WTC11 (cell line): ENCODE results near the gene ZNF490. TPM values are rescaled to one million over a fixed set of nuclear protein-coding genes. Genes with fewer than 3 reads are reported as not detected.

Experiments
- ATAC-seq: fragments of 200-7000 bp; cut with Tn5 transposase; 2 replicates; pipeline ENCODE4 v1.10.0; 2021; ENCODE audit warnings: mild to moderate bottlenecking, moderate library complexity
- CTCF ChIA-PET: fragments of 300-600 bp; sonication (Branson Sonifier 250); formaldehyde crosslinking; loops from one replicate; lab custom pipeline; 2021; ENCODE audit warnings: antibody characterized with exemption; lab: Charles Lee
- POLR2A ChIA-PET: fragments of 350-600 bp; sonication (Branson Sonifier 250); formaldehyde crosslinking; loops from one replicate; lab custom pipeline; 2021; ENCODE audit warnings: antibody characterized with exemption; lab: Charles Lee
- DNase-seq: peaks from one replicate; pipeline ENCODE4 v3.0.0; 2021; ENCODE audit warnings: low spot score
- H3K27ac Mint-ChIP-seq: 2 replicates; pipeline ENCODE4 v1.8.0; 2021; ENCODE audit warnings: mixed read lengths
- H3K27me3 Mint-ChIP-seq: 2 replicates; pipeline ENCODE4 v1.8.0; 2021; ENCODE audit warnings: low read depth, mild to moderate bottlenecking, moderate library complexity, mixed read lengths
- H3K36me3 Mint-ChIP-seq: 2 replicates; pipeline ENCODE4 v1.8.0; 2021; ENCODE audit warnings: mixed read lengths
- H3K4me1 Mint-ChIP-seq: 2 replicates; pipeline ENCODE4 v1.8.0; 2022; ENCODE audit warnings: mixed read lengths
- H3K4me3 Mint-ChIP-seq: 2 replicates; pipeline ENCODE4 v1.8.0; 2021; ENCODE audit warnings: mild to moderate bottlenecking, moderate library complexity, mixed read lengths
- H3K9me3 Mint-ChIP-seq: 2 replicates; pipeline ENCODE4 v1.8.0; 2021; ENCODE audit warnings: mixed read lengths
- FOXK1 ChIP-seq: sonication (generic); formaldehyde crosslinking; IDR thresholded peaks from 2 replicates; pipeline ENCODE4 v1.8.0; 2022; ENCODE audit warnings: mild to moderate bottlenecking, moderate library complexity, missing genetic modification reagents
- HMGA2 ChIP-seq: fragments of 250-450 bp; sonication (Bioruptor Pico); IDR thresholded peaks from 2 replicates; pipeline ENCODE4 v1.4.0; 2021; ENCODE audit warnings: mild to moderate bottlenecking, moderate library complexity
- IRF2 ChIP-seq: sonication (generic); formaldehyde crosslinking; IDR thresholded peaks from 2 replicates; pipeline ENCODE4 v1.8.0; 2022; ENCODE audit warnings: low read depth, missing genetic modification reagents, borderline replicate concordance
- MXD4 ChIP-seq: fragments of 250-450 bp; sonication (Bioruptor Pico); IDR thresholded peaks from 2 replicates; pipeline ENCODE4 v1.8.0; 2021; ENCODE audit warnings: mild to moderate bottlenecking, moderate library complexity, borderline replicate concordance
- NFE2L1 ChIP-seq: sonication (generic); formaldehyde crosslinking; IDR thresholded peaks from 2 replicates; pipeline ENCODE4 v1.8.1; 2023; ENCODE audit warnings: missing genetic modification reagents
- PRDM15 ChIP-seq: sonication (generic); formaldehyde crosslinking; IDR thresholded peaks from 2 replicates; pipeline ENCODE4 v1.8.0; 2022; ENCODE audit warnings: missing genetic modification reagents
- TEAD1 ChIP-seq: sonication (generic); formaldehyde crosslinking; IDR thresholded peaks from 2 replicates; pipeline ENCODE4 v1.8.0; 2022; ENCODE audit warnings: mild to moderate bottlenecking, missing genetic modification reagents
- USF1 ChIP-seq: sonication (generic); formaldehyde crosslinking; IDR thresholded peaks from 2 replicates; pipeline ENCODE4 v1.8.0; 2022; ENCODE audit warnings: mild to moderate bottlenecking, missing genetic modification reagents
- ZNF138 ChIP-seq: sonication (generic); formaldehyde crosslinking; conservative IDR thresholded peaks from 2 replicates; pipeline ENCODE4 v1.8.1; 2022; ENCODE audit warnings: mild to moderate bottlenecking, moderate library complexity, missing genetic modification reagents
- total RNA-seq: library from RNA; stranded (reverse); gene quantifications from 3 replicates; pipeline ENCODE4 v1.2.3, GENCODE V29; 2021
- TF ChIP-seq, protein P1 (sequence below): sonication (generic); formaldehyde crosslinking; IDR thresholded peaks from 2 replicates; pipeline ENCODE4 v1.8.1; 2022; ENCODE audit warnings: mild to moderate bottlenecking, moderate library complexity, missing genetic modification reagents
- TF ChIP-seq, protein P2 (sequence below): sonication (generic); formaldehyde crosslinking; IDR thresholded peaks from 2 replicates; pipeline ENCODE4 v1.8.1; 2023; ENCODE audit warnings: mild to moderate bottlenecking, missing genetic modification reagents
- TF ChIP-seq, protein P3 (sequence below): fragments of 250-450 bp; sonication (Bioruptor Pico); IDR thresholded peaks from 2 replicates; pipeline ENCODE4 v1.9.0; 2021; ENCODE audit warnings: moderate library complexity, mild to moderate bottlenecking, inconsistent platforms, borderline replicate concordance

Gene ZNF490
- total RNA-seq, 1 experiment from 2014 or later, result 7.3 TPM

- TF ChIP-seq PRDM15 (CRISPR knock-in tag), result no peak
Observed at GRCh38 chr19:12628040-12629022, 17.7 kb upstream of the ZNF490 start (continued).

GRCh38 chr19:12626958-12627357, 16.3 kb upstream of the ZNF490 start:
- POLR2A ChIA-PET, result no interaction called here
- Mint-ChIP-seq H3K27me3 (no peaks in the 10 kb centered on the region; the same call in 1 of the 2 replicates), H3K36me3 (peaks cover 75% of the 10 kb centered on the region), H3K9me3 (peaks cover 31% of the 10 kb centered on the region), H3K4me1 (no peaks in the 10 kb centered on the region), H3K27ac (no peak overlapping the region), H3K4me3 (no peak overlapping the region)
- CTCF ChIA-PET, result no interaction called here
- no peak for ATAC-seq
- no peak for DNase-seq
- TF ChIP-seq, protein P1, sequence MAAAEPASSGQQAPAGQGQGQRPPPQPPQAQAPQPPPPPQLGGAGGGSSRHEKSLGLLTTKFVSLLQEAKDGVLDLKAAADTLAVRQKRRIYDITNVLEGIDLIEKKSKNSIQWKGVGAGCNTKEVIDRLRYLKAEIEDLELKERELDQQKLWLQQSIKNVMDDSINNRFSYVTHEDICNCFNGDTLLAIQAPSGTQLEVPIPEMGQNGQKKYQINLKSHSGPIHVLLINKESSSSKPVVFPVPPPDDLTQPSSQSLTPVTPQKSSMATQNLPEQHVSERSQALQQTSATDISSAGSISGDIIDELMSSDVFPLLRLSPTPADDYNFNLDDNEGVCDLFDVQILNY (CRISPR knock-in tag), result no peak
- no peak for TF ChIP-seq FOXK1
- TF ChIP-seq ZNF138 (CRISPR knock-in tag), result no peak

DNA sequence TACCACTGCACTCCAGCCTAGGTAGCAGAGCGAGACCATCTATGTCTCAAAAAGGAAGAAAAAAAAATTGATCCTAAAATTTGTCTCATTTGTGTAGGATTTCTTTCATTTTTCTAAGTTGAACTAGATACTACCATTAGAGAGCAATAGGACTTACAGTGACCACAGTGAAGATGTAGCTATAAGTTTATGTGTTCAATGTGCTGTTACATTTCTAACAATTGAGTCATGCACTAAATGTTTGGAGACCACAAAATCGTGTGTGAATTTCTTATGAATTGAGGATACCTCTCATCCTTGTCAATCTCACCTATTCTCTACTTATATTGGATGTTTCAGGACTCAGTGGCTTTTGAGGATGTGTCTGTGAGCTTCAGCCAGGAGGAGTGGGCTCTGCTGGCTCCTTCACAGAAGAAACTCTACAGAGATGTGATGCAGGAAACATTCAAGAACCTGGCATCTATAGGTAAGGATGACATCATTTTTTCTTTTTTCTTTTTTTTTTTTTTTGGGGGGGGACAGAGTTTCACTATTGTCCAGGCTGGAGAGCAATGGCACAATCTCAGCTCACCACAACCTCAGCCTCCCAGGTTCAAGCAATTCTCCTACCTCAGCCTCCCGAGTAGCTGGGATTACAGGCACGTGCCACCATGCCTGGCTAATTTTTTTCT, 12.9 kb upstream of the ZNF490 start:
- Mint-ChIP-seq H3K27ac (no peak overlapping the region), H3K4me1 (peaks cover 11% of the 10 kb centered on the region), H3K9me3 (peaks cover 16% of the 10 kb centered on the region), H3K36me3 (peaks cover 51% of the 10 kb centered on the region), H3K4me3 (no peak overlapping the region), H3K27me3 (no peaks in the 10 kb centered on the region; the same call in 1 of the 2 replicates)
- no peak for ATAC-seq
- DNase-seq, result no peak
- no peak for TF ChIP-seq TEAD1 (CRISPR knock-in tag)
- no peak for TF ChIP-seq NFE2L1
- TF ChIP-seq, protein P2, sequence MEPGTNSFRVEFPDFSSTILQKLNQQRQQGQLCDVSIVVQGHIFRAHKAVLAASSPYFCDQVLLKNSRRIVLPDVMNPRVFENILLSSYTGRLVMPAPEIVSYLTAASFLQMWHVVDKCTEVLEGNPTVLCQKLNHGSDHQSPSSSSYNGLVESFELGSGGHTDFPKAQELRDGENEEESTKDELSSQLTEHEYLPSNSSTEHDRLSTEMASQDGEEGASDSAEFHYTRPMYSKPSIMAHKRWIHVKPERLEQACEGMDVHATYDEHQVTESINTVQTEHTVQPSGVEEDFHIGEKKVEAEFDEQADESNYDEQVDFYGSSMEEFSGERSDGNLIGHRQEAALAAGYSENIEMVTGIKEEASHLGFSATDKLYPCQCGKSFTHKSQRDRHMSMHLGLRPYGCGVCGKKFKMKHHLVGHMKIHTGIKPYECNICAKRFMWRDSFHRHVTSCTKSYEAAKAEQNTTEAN, result no peak
- no peak for TF ChIP-seq HMGA2 (CRISPR knock-in tag)
- no peak for TF ChIP-seq USF1
- TF ChIP-seq MXD4, result no peak
- no peak for TF ChIP-seq IRF2 (CRISPR knock-in tag)
- no peak for TF ChIP-seq FOXK1
- TF ChIP-seq ZNF138 (CRISPR knock-in tag), result no peak
- TF ChIP-seq, protein P3, sequence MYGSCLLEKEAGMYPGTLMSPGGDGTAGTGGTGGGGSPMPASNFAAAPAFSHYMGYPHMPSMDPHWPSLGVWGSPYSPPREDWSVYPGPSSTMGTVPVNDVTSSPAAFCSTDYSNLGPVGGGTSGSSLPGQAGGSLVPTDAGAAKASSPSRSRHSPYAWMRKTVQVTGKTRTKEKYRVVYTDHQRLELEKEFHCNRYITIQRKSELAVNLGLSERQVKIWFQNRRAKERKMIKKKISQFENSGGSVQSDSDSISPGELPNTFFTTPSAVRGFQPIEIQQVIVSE (CRISPR knock-in tag), result no peak
- ChIA-PET CTCF (interaction anchor here (0.6 to 1.5 kb wide), 2 partner anchors 13 to 49 kb away, joined by 3 read pairs; partner anchors contain the start of genes ZNF490 and ZNF791), POLR2A (interaction anchor here (0.9 kb wide), 1 partner anchor 9 kb away, joined by 5 read pairs; no protein-coding TSS in a partner anchor)
